ENCODE results near the gene SSTR4.

SSTR4 gene

GRCh38 chr20:23083553-23084220, 48.6 kb downstream of the SSTR4 start:
- peaks cover 0 to 66% (median 24%) of the 10 kb centered on the region in 5 donors for H3K4me1 ChIP-seq (ENCODE audit: control insufficient read depth in 5 of 5, insufficient read depth in 5 of 5, low read length in 5 of 5)
- H3K4me3 ChIP-seq (ENCODE audit: low read depth in 1 of 5, low read length in 5 of 5), result peak overlapping the region; percentile 34 to 77 (median 73)
- H3K9me3 ChIP-seq (ENCODE audit: control insufficient read depth in 5 of 5, low read length in 5 of 5), result no peaks in the 10 kb centered on the region
- peak overlapping the region in 4 of 5 donors; percentile 6 to 89 (median 65) for H3K9ac ChIP-seq (ENCODE audit: low read length in 5 of 5)
- peaks cover 0 to 9% (median 4%) of the 10 kb centered on the region in 5 donors for H3K36me3 ChIP-seq (ENCODE audit: control insufficient read depth in 5 of 5, insufficient read depth in 5 of 5, low read length in 5 of 5)
- H3K27me3 ChIP-seq (ENCODE audit: control insufficient read depth in 5 of 5, insufficient read depth in 4 of 5, low read length in 5 of 5), result peaks cover 0 to 5% (median 0%) of the 10 kb centered on the region in 5 donors
- H3K27ac ChIP-seq (ENCODE audit: low read depth, low read length), result peak overlapping the region; percentile 89

- H3K4me3 ChIP-seq (ENCODE audit: low read depth in 1 of 5, low read length in 5 of 5), result peak overlapping the region; percentile 40 to 77 (median 73)
- H3K36me3 ChIP-seq (ENCODE audit: control insufficient read depth in 5 of 5, insufficient read depth in 5 of 5, low read length in 5 of 5), result peaks cover 0 to 9% (median 4%) of the 10 kb centered on the region in 5 donors
- H3K9me3 ChIP-seq (ENCODE audit: control insufficient read depth in 5 of 5, low read length in 5 of 5), result no peaks in the 10 kb centered on the region
- peak overlapping the region; percentile 89 for H3K27ac ChIP-seq (ENCODE audit: low read depth, low read length)
- peaks cover 0 to 5% (median 0%) of the 10 kb centered on the region in 5 donors for H3K27me3 ChIP-seq (ENCODE audit: control insufficient read depth in 5 of 5, insufficient read depth in 4 of 5, low read length in 5 of 5)
- H3K9ac ChIP-seq (ENCODE audit: low read length in 5 of 5), result peak overlapping the region in 3 of 5 donors; percentile 53 to 89 (median 77)
- peaks cover 0 to 59% (median 24%) of the 10 kb centered on the region in 5 donors for H3K4me1 ChIP-seq (ENCODE audit: control insufficient read depth in 5 of 5, insufficient read depth in 5 of 5, low read length in 5 of 5)
Observed at GRCh38 chr20:23084282-23084844, 49.3 kb downstream of the SSTR4 start.

DNA sequence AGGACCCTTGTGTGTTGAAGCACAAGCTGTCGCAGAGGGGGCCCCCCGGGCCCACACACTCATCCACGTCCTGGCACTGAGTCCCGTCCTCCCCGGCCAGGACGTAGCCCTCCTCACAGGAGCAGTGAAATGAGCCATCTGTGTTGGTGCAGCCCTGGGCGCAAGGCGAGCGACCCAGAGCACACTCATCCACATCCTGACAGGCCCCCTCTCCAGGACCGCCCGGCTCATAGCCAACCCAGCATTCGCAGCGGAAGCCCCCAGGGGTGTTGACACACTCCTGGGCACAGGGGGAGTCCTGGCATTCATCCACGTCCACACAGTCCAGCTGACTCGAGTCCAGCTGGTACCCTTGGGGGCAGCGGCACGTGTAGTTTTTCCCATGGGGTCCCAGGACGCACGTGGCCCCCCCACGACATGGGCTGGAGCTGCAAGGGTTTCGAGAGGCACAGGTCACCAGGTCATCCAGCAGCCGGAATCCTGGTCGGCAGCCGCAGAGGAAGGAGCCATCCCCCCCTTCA, 49.8 kb downstream of the SSTR4 start:
- H3K27me3 ChIP-seq (ENCODE audit: control insufficient read depth in 5 of 5, insufficient read depth in 4 of 5, low read length in 5 of 5), result peaks cover 0 to 5% (median 0%) of the 10 kb centered on the region in 5 donors
- peak overlapping the region; percentile 38 to 77 (median 73) for H3K4me3 ChIP-seq (ENCODE audit: low read depth in 1 of 5, low read length in 5 of 5)
- no peaks in the 10 kb centered on the region for H3K9me3 ChIP-seq (ENCODE audit: control insufficient read depth in 5 of 5, low read length in 5 of 5)
- peaks cover 0 to 9% (median 4%) of the 10 kb centered on the region in 5 donors for H3K36me3 ChIP-seq (ENCODE audit: control insufficient read depth in 5 of 5, insufficient read depth in 5 of 5, low read length in 5 of 5)
- peak overlapping the region; percentile 89 for H3K27ac ChIP-seq (ENCODE audit: low read depth, low read length)
- H3K4me1 ChIP-seq (ENCODE audit: control insufficient read depth in 5 of 5, insufficient read depth in 5 of 5, low read length in 5 of 5), result peaks cover 0 to 54% (median 24%) of the 10 kb centered on the region in 5 donors
- H3K9ac ChIP-seq (ENCODE audit: low read length in 5 of 5), result peak overlapping the region in 3 of 5 donors; percentile 53 to 89 (median 77)

DNA sequence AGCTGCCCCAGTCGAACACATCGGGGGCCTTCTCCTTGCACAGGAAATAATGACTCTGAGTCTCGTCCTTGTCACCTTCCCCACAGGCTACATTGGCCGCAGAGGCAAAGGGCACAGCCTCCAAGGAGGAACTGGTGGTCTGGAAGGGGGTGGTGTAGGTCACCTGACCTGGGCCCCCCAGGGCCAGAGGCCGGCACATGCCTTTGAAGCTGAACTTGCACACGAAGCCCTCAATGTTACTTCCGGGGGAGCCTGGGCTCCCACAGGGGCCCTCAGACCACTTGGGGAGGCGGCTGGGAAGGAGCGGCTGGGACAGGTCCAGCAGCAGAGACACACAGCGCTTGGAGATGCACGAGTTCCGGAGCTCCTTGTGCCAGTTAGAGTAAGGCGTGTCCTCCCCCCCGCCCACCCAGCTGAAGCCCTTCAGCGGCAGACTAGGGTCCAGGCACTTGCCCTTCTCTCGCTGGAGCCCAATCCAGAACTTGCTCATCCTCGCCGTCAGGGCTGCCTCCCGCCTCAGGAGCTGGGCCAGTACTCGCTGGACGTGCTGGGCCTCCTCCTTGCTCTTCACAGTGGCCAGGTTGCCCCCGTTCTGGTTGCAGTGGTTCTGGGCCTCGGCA, 50.4 kb downstream of the SSTR4 start:
- Histone ChIP-seq H3K9ac (ENCODE audit: low read length in 5 of 5) (peak overlapping the region in 3 of 5 donors; percentile 57 to 89 (median 81)), H3K36me3 (ENCODE audit: control insufficient read depth in 5 of 5, insufficient read depth in 5 of 5, low read length in 5 of 5) (peaks cover 0 to 6% (median 4%) of the 10 kb centered on the region in 5 donors), H3K27ac (ENCODE audit: low read depth, low read length) (peak overlapping the region; percentile 89), H3K4me3 (ENCODE audit: low read depth in 1 of 5, low read length in 5 of 5) (peak overlapping the region; percentile 33 to 77 (median 73)), H3K4me1 (ENCODE audit: control insufficient read depth in 5 of 5, insufficient read depth in 5 of 5, low read length in 5 of 5) (peaks cover 0 to 49% (median 24%) of the 10 kb centered on the region in 5 donors), H3K9me3 (ENCODE audit: control insufficient read depth in 5 of 5, low read length in 5 of 5) (no peaks in the 10 kb centered on the region), H3K27me3 (ENCODE audit: control insufficient read depth in 5 of 5, insufficient read depth in 4 of 5, low read length in 5 of 5) (peaks cover 0 to 5% (median 0%) of the 10 kb centered on the region in 5 donors)

DNA sequence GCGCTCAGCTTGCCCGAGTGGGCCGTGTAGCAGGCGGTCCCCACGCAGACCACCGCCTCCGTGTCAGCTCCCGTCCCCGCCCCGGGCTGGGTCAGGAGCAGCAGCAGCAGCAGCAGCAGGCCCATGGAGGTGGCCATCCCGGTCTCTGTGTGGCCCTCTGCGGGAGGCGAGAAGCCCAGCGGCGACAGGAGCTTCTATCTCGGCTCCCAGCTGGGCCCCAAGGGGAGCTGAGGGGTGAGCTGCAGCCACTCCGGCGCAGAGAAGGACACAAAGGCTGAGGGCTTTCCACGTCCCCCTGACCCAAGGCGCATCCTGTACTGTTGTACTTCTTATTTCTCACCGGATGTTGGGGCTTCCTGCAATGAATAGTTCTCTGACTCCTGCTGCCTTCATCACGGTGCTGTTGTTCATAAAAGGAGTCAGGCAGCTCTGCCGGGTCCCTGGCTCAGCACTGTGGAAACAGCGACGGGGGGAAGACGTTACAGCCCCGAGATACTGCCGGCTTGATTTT, 51.0 kb downstream of the SSTR4 start, which contains the start of gene CD93:
Gene CD93 (minus strand): TSS at position 269 of the 511 bp plus-strand sequence. CDS start 132 bp downstream, at position 137.
- Histone ChIP-seq H3K9ac (ENCODE audit: low read length in 5 of 5) (peak within 1 kb of the TSS in 3 of 5 donors; percentile 57 to 89 (median 81)), H3K27ac (ENCODE audit: low read depth, low read length) (peak within 1 kb of the TSS; percentile 89), H3K27me3 (ENCODE audit: control insufficient read depth in 5 of 5, insufficient read depth in 4 of 5, low read length in 5 of 5) (peaks cover 0 to 5% (median 0%) of the 10 kb centered on the region in 5 donors), H3K36me3 (ENCODE audit: control insufficient read depth in 5 of 5, insufficient read depth in 5 of 5, low read length in 5 of 5) (peaks cover 0 to 4% (median 2%) of the 10 kb centered on the region in 5 donors), H3K4me3 (ENCODE audit: low read depth in 1 of 5, low read length in 5 of 5) (peak within 1 kb of the TSS; percentile 33 to 77 (median 73)), H3K9me3 (ENCODE audit: control insufficient read depth in 5 of 5, low read length in 5 of 5) (no peaks in the 10 kb centered on the region), H3K4me1 (ENCODE audit: control insufficient read depth in 5 of 5, insufficient read depth in 5 of 5, low read length in 5 of 5) (peaks cover 0 to 45% (median 23%) of the 10 kb centered on the region in 5 donors)

GRCh38 chr20:23086931-23087411, 51.9 kb downstream of the SSTR4 start:
- Histone ChIP-seq H3K9me3 (ENCODE audit: control insufficient read depth in 5 of 5, low read length in 5 of 5) (no peaks in the 10 kb centered on the region), H3K9ac (ENCODE audit: low read length in 5 of 5) (peak overlapping the region in 2 of 5 donors; percentile 81 to 89), H3K27me3 (ENCODE audit: control insufficient read depth in 5 of 5, insufficient read depth in 4 of 5, low read length in 5 of 5) (peaks cover 0 to 5% (median 0%) of the 10 kb centered on the region in 5 donors), H3K27ac (ENCODE audit: low read depth, low read length) (peak overlapping the region; percentile 89), H3K36me3 (ENCODE audit: control insufficient read depth in 5 of 5, insufficient read depth in 5 of 5, low read length in 5 of 5) (no peaks in the 10 kb centered on the region), H3K4me1 (ENCODE audit: control insufficient read depth in 5 of 5, insufficient read depth in 5 of 5, low read length in 5 of 5) (peaks cover 0 to 39% (median 16%) of the 10 kb centered on the region in 5 donors), H3K4me3 (ENCODE audit: low read depth in 1 of 5, low read length in 5 of 5) (peak overlapping the region in 2 of 5 donors; percentile 75 to 77)

DNA sequence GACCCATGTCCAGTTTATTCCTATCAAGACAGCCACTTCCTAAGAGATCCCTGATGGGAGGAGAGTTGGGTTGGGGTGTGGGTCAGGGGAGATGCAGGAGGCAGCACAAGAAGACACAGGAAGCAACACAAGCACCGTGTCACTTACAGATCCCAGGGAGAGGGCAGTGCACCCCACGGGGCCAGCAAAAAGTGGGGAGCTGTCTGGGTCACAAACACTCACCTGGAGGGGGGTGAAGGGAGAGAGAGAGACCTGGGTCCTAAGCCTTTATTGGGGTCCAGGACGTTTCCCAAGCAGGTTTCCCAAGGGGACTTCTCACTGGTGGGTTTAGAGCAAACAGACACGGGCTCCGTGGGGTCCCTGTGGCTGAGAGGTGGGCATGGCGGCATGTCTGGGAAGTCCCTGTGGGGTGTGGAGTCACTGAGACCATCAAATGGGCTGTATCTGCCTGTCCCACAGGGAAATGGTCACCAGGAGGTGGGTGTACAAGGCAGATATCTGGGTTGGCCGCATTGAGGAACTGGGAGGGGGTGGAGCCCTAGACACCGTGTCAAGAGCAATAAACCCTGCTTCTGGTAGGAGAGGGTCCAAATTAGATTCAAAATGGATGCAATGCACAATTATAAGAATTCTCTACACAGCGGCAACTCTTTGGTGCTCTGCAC, 52.6 kb downstream of the SSTR4 start:
- Histone ChIP-seq H3K36me3 (ENCODE audit: control insufficient read depth in 5 of 5, insufficient read depth in 5 of 5, low read length in 5 of 5) (no peaks in the 10 kb centered on the region), H3K4me3 (ENCODE audit: low read depth in 1 of 5, low read length in 5 of 5) (no peak overlapping the region), H3K27me3 (ENCODE audit: control insufficient read depth in 5 of 5, insufficient read depth in 4 of 5, low read length in 5 of 5) (peaks cover 0 to 5% (median 0%) of the 10 kb centered on the region in 5 donors), H3K9ac (ENCODE audit: low read length in 5 of 5) (peak overlapping the region in 1 of 5 donors; percentile 27), H3K4me1 (ENCODE audit: control insufficient read depth in 5 of 5, insufficient read depth in 5 of 5, low read length in 5 of 5) (peaks cover 0 to 40% (median 16%) of the 10 kb centered on the region in 5 donors), H3K27ac (ENCODE audit: low read depth, low read length) (peak overlapping the region; percentile 89), H3K9me3 (ENCODE audit: control insufficient read depth in 5 of 5, low read length in 5 of 5) (no peaks in the 10 kb centered on the region)

Data from subcutaneous abdominal adipose tissue (tissue), 5 donors.